GM20000 (cell line): ENCODE data around the gene PPHLN1.
A peak's percentile ranks its signal among the peaks of the same experiment; 100 is the strongest.
"Not testable (repeated sequence)": the region's sequence is repeated elsewhere in the genome, so short reads cannot be mapped to it uniquely, and the experiment has no call there.

Source experiments
- DNase-seq: peaks from one replicate; pipeline ENCODE4 v3.0.0; 2012; ENCODE audit warnings: low spot score
- TF ChIP-seq, protein P1 (sequence below): IDR thresholded peaks from 2 replicates; pipeline ENCODE4 v1.5.1; 2012; ENCODE audit warnings: mild to moderate bottlenecking, control low read depth; ENCODE audit errors: extremely low read depth, missing control alignments

Gene PPHLN1

DNA sequence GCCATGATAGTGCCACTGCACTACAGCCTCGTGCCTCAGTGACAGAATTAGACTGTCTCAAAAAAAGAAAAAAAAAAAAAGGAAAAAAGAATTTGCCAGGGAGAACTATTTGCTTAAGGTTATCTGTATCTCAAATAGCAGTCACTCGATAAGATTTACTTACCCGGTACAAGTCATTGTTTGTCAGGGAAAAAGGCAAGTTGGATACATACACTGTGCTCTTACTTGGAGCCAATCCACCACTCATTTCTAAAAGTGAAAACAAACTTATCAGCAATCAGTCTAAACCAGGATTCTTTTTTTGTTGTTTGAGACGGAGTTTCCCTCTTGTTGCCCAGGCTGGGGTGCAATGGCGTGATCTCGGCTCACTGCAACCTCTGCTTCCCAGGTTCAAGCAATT is 2.1 kb upstream of the PPHLN1 start:
- no peak for DNase-seq
- TF ChIP-seq, protein P1, sequence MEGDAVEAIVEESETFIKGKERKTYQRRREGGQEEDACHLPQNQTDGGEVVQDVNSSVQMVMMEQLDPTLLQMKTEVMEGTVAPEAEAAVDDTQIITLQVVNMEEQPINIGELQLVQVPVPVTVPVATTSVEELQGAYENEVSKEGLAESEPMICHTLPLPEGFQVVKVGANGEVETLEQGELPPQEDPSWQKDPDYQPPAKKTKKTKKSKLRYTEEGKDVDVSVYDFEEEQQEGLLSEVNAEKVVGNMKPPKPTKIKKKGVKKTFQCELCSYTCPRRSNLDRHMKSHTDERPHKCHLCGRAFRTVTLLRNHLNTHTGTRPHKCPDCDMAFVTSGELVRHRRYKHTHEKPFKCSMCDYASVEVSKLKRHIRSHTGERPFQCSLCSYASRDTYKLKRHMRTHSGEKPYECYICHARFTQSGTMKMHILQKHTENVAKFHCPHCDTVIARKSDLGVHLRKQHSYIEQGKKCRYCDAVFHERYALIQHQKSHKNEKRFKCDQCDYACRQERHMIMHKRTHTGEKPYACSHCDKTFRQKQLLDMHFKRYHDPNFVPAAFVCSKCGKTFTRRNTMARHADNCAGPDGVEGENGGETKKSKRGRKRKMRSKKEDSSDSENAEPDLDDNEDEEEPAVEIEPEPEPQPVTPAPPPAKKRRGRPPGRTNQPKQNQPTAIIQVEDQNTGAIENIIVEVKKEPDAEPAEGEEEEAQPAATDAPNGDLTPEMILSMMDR = no peak

DNA sequence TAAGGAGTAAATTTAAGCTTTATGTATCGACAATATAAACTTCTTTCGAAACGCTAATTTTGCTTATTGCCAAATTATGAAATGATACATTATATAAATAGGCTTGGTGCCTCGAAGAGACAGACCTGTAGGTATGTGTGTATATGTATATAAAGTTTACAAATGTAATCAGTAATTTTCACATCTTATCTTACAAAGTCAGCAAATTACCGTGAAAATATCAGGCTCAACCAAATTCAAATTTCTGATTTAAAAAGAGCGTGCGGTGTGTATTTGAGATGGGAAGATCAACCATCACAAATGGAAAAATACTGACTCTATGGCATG is 678 bp upstream of the PPHLN1 start:
- no peak for DNase-seq
- TF ChIP-seq, protein P1 = no peak

DNA sequence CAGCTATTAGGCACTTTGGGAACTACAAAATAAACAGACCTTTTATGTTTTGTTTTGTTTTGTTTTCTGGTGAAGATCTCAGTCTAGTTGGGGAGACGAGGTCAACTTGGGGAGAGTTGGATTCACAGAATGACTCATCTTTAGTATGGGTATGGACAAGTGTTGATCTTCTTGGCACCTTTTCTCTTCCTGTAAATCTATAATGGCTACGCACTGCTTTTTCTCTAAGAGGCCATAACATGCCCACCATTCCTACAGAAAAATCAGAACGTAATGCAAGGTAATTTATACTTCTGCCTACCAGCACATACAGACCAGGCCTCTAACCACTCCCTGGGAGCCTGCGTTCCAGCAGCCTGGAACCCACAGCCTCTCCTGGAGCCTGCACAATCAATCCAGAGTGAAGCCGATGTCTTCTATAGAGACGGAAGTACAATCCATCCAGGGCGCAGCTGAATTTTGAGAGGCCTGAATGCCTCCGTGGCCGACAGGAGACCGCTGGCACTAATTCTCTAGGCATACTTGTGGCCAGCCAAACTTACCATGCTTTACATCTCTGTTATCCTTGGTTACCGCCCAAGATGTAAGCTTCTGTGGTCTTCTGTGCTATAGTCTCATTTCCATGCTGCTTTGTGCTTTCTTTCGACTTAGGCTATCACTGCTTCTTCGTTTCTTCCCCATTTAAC is 717 bp downstream of the PPHLN1 start:
- no peak for DNase-seq
- TF ChIP-seq, protein P1 = no peak

DNA sequence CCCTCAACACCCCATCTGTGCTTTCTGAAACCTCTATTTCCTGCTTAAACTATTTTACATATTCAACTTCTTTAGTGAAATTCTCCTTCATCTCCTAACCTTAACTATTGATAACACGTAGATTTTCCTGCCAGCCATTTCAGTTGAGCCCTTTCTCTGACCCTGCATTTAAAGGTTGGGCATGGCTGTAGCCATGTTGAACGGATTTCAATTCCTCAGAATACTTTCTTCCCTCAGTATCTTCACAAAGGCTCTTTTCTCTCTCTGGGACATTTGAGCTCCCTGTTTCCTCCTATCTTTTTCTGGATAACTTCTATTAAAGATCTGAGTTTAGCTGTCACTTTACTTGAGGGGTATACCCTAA is 1.2 kb downstream of the PPHLN1 start:
- TF ChIP-seq, protein P1 = no peak
- DNase-seq = no peak

DNA sequence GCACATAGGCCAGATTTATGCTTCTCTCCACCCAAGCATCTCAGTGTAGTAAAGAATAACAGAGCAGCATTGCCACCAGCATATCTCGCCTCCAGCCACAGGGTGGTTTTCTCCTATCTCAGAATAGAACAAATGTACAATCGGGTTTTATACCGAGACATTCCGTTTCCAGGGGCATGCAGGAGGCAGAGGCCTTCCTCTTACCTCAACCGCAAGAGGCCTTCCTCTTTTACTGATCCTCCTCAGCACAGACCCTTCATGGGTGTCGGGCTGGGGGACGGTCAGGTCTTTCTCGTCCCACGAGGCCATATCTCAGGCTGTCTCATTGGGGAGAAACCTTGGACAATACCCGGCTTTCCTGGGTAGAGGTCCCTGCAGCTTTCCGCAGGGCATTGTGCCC is 4.1 kb downstream of the PPHLN1 start:
- DNase-seq = not testable (repeated sequence)

DNA sequence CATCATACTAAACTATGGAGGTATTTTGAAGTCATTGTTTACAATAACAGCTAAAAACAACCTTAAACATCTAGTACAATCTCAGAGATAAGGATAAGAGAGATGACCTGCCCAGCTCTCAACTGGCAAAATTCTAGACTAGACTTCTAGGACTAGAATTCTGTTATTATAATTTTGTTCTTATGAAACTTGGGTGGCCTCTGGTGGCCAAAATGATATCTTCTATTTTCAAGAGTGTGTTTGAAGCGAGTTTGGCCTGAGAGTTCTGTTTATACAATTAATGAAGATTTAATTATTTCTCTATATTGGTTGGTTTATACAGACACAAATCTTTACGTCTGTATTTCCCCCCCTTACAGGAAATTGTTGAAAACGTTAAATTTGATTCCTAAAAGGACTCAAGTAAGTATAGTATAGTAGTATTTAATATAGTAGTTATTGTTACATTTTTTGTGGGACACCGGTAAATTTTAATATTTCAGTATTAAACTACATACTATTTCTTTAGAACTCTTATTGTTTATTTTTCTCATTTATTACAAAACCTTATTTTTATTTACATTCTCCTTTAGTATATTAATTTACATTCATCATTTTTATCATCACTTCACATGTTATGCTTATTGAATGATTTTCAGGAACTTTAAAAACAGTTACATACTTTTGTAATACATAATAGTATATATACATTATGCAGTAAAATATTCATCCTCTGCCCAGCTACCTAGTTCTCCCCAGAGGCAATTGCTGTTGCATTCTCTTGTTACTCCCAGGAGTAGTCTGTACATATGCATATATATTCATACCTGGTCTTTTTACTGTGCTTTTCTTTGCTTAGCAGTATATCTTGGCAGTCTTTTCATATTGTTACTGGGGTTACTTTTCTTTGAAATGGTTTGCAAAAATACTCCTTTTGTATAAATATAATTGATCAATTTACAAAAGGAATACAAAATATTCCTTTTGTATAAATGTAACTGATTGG is 6.6 kb downstream of the PPHLN1 start:
- TF ChIP-seq, protein P1 = no peak
- DNase-seq = peak; percentile 43

DNA sequence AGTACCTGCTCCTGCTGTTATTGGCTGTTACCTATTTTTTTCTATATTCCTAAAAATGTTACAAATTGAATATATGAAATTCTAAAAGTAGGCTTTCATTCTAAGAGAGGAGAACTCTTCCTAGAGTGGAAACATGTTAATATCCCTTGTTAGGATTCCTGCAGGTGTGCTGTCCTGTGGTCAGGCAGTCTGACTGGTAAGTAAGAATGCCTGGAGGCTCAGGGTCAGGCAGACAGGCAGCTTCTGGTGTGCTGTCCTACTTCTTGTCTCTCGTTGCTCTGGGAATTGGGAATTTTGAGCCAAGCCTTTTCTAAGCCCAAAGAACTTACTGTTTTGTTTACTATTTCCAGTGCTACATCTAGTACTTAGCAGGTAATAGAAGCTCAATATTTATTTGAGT is 10.3 kb downstream of the PPHLN1 start:
- no peak for DNase-seq
- TF ChIP-seq, protein P1 = no peak
